ACHN (cell line): ENCODE results near the gene TRIOBP.
"Not testable (repeated sequence)": the region's sequence is repeated elsewhere in the genome, so short reads cannot be mapped to it uniquely, and the experiment has no call there.

ENCODE experiments used
- DNase-seq: peaks from one replicate; pipeline ENCODE4 v3.0.0-alpha.2; 2015
- in situ Hi-C: cut with HindIII; loops from 2 replicates; pipeline ENCODE4 v1.10.0; 2017; ENCODE audit warnings: low sequenced_read_pairs, low pct_ligation_motif_present, low pct_unique_long_range_greater_than_20kb

The TRIOBP gene

GRCh38 chr22:37782340-37783168 is 85.7 kb downstream of the TRIOBP start:
- in situ Hi-C loops = no loop called here
- DNase-seq = peak; percentile 18

DNA sequence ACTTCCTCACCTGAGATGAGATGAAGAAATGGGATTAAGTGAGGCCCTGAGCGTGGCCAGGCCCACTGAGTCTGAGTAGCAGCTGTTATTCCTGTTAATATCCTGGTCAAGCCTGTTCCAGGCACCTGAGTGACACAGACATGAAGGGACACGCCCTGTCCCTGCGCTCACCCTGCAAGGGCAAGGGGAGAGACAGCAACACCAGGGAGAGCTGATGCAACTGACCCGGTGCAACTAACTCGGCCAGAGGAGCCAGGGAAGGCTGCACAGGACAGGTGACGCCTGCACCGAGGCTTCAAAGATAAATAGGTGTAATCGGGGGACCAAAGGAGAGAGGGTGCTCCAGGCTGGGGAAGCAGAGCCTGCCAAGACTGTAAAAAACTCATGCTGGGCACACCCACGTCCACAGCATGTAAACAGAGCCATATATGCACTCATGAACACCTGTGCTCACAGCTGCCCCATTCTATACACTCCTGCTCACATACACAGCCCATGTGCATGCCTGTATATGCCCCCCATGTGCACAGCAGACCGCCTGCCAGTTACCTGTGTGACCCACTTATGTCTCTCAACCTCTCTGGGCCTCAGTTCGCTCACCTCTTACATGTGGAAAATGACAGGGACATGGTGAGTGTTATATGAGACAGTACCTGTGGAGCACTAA is 88.1 kb downstream of the TRIOBP start:
- no peak for DNase-seq
- in situ Hi-C loops = no loop called here

- DNase-seq = no peak
Measured at GRCh38 chr22:37790234-37790633, 93.4 kb downstream of the TRIOBP start.

DNA sequence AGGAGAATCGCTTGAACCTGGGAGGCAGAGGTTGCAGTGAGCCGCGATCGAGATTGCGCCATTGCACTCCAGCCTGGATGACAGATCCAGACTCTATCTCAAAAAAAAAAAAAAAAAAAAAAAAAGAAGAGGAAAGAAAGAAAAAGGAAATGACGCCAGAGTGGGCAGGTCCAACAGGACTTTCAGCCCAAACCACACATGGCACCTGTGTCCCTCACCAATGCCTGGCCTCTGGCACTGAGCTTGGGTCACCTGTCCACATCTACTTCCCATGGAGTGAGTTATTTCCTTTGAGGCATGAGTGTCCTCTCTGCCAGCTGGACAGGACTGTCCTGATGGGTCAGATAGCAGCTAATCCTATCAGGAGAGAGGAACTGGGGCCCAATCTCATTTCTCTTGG is 95.6 kb downstream of the TRIOBP start:
- in situ Hi-C loops = no loop called here
- no peak for DNase-seq

More at GRCh38 chr22:37790234-37790633, 93.4 kb downstream of the TRIOBP start:
- in situ Hi-C loops = no loop called here

DNA sequence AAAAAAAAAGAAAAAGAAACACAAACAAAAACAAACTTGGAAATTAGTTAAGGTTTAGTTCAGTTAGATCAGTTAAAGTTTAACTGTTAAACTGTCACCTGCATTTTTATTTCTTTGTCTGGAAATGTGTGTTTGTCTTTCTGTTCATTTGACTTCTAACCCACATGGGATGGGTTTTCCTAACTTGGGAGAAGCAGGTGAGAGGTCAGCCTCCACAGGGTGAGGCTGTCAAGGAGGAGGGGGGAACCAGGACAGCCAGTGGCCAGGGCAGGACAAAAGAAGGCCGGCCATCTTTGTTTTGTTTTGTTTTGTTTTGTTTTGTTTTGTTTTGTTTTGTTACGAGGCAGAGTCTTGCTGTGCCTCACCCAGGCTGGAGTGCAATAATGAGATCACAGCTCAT is 97.5 kb downstream of the TRIOBP start:
- DNase-seq = no peak
- in situ Hi-C loops = no loop called here

- in situ Hi-C loops = no loop called here
- DNase-seq = no peak
Measured at GRCh38 chr22:37796079-37796478, 99.2 kb downstream of the TRIOBP start.

GRCh38 chr22:37797259-37797658 is 100.4 kb downstream of the TRIOBP start:
- in situ Hi-C loops, DNase-seq: not testable (repeated sequence)

DNA sequence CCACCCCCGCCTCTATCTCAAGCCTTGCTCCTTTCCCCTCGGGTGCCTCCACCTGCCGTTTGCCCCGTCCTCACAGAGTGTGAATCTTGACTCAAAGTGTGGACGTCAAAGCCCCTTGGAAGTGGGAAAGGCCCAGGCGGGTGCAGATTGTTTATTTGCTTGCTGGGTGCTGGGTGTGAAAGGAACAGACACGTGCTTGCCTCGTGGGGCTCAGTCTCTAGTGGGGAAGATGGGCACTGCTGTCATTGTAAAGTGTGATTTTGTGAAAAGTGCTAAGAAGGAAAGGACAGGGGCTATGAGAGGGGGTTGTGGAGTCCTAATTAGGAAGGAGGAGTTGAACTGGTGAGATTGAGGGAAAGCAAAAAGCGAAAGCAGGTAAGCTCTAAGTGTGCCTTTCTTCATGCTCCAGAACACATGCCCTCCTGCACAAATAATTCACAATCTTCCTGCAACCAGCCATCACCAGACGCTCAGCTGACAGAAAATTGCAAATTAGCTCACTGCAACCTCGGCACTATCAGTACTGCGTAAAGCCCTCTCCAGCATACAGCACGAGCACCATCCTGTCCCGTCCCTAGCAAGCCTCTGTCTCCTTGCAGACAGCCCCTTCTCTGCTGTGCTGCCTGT is 101.1 kb downstream of the TRIOBP start:
- no peak for DNase-seq
- in situ Hi-C loops = no loop called here

DNA sequence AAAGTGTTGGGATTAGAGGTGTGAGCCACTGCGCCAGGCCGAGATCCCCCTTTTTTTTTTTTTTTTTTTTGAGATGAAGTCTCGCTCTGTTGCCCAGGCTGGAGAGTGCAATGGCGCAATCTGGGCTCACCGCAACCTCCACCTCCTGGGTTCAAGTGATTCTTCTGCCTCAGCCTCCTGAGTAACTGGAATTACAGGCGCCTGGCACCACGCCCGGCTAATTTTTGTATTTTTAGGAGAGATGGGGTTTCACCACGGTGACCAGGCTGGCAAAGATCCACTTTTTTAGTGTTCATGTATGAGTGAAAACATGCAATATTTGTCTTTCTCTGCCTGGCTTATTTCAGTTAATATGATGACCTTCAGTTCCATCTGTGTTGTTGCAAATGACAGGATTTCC is 103.1 kb downstream of the TRIOBP start:
- DNase-seq, in situ Hi-C loops: not testable (repeated sequence)

- no peak for DNase-seq
- in situ Hi-C loops = no loop called here
Measured at GRCh38 chr22:37801946-37802309, 105.1 kb downstream of the TRIOBP start.

DNA sequence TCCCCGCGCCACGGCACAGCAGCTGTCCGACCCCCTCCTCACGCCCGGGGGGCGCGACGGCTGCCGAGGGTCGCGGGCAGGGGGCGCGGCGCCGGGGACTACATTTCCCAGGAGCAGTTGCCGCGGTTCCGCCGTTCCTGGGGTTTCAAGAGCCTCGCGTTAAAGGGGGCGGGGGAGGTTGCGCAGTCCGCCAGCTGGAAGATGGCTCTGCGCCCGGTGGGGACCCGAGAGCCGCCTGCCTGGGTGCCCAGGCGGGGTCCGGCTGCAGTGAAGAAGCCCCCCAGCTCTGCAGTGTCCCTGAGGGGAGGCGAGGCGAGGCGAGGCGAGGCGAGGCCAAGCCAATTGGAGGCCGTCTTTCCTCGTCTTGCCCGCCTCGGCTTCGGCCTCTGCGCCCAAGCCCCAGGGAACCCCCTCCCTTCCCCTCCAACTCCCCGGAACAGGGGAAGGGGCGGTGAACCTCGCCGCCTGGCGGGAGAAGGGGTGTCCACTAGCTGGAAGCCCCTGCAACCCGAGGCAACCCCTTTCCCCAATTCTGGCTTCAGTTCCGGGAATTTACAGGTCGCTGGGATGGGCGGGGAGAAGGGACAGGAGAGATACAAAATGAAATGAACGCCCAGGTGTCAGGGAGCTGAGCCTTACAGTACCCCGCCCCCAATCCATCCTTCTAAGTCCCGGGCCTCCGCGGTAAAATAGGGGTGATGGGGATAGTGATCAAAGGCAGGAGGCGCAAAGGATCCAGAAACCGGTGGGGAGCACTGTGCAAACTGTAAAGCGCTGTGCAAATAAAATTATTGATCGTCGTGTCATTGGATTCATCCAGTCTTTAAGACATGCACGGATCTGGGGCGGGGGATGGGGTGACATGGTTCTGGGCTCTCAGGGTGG is 105.7 kb downstream of the TRIOBP start:
- in situ Hi-C loops = no loop called here
- DNase-seq = peak; percentile 40

DNA sequence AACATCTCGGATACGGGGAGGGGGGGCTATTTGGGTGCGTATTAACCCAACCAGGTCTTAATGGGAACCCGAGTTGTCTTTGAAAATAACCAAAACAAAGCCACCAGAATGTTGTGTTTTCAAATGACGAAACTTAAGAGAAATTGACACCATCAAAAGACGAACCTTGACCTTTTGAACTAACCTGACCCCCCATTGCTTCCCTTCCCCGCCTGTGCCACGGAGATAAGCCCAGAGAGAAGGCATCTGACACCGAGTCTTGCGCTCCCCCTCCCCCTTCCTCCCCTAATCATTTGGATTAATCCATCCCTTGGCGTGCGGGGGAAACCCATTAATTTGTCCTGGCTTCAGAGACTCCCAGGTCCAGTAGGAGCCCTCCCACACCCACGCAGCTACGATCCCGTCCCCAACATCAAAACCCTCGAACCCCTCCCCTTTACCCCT is 106.4 kb downstream of the TRIOBP start:
- in situ Hi-C loops = no loop called here
- no peak for DNase-seq

- no peak for DNase-seq
- in situ Hi-C loops = no loop called here
Measured at GRCh38 chr22:37803639-37804351, 106.9 kb downstream of the TRIOBP start.

- DNase-seq = no peak
- in situ Hi-C loops = no loop called here
Measured at GRCh38 chr22:37804352-37804880, 107.6 kb downstream of the TRIOBP start.

- in situ Hi-C loops = no loop called here
Measured at GRCh38 chr22:37804881-37805809, 108.3 kb downstream of the TRIOBP start.

DNA sequence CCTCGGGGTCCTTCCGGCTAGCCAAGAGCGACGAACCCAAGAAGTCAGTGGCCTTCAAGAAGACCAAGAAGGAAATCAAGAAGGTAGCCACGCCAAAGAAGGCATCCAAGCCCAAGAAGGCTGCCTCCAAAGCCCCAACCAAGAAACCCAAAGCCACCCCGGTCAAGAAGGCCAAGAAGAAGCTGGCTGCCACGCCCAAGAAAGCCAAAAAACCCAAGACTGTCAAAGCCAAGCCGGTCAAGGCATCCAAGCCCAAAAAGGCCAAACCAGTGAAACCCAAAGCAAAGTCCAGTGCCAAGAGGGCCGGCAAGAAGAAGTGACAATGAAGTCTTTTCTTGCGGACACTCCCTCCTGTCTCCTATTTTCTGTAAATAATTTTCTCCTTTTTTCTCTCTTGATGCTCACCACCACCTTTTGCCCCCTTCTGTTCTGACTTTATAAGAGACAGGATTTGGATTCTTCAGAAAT is 109.0 kb downstream of the TRIOBP start:
- in situ Hi-C loops = no loop called here
- DNase-seq = no peak

More at GRCh38 chr22:37804881-37805809, 108.3 kb downstream of the TRIOBP start:
- DNase-seq = peak; percentile 84
